Neural progenitor cell (in vitro differentiated cells): ENCODE measurements around the gene SLX9. TPM values are rescaled to one million over a fixed set of nuclear protein-coding genes. Genes with fewer than 3 reads are reported as not detected.
A peak's percentile ranks its signal among the peaks of the same experiment; 100 is the strongest.

Experiments used
- DNase-seq: peaks from one replicate; pipeline ENCODE4 v3.0.0-alpha.2; 2016; ENCODE audit warnings: low spot score
- H2AFZ ChIP-seq: fragments of 200-600 bp; sonication (generic); replicated peaks from 2 replicates; pipeline ENCODE4 v1.6.1; 2016; ENCODE audit warnings: antibody characterized with exemption
- H3F3A ChIP-seq: fragments of 200-600 bp; sonication (generic); 2 replicates; pipeline ENCODE4 v1.6.1; 2016; ENCODE audit warnings: antibody characterized with exemption, low read depth
- H3K27ac ChIP-seq: fragments of 200-600 bp; sonication (generic); 2 replicates; pipeline ENCODE4 v1.5.1; 2016; ENCODE audit warnings: mild to moderate bottlenecking
- H3K27me3 ChIP-seq: fragments of 200-600 bp; sonication (generic); 2 replicates; pipeline ENCODE4 v1.6.1; 2016; ENCODE audit warnings: mild to moderate bottlenecking, moderate library complexity
- H3K36me3 ChIP-seq: fragments of 200-600 bp; sonication (generic); 2 replicates; pipeline ENCODE4 v1.5.1; 2016
- H3K4me1 ChIP-seq: fragments of 200-600 bp; sonication (generic); 2 replicates; pipeline ENCODE4 v1.6.1; 2016; ENCODE audit warnings: mixed run types
- H3K4me2 ChIP-seq: fragments of 200-600 bp; sonication (generic); 2 replicates; pipeline ENCODE4 v1.6.1; 2016
- H3K4me3 ChIP-seq: fragments of 200-600 bp; sonication (generic); 2 replicates; pipeline ENCODE4 v1.5.1; 2016
- H3K79me2 ChIP-seq: fragments of 200-600 bp; sonication (generic); 2 replicates; pipeline ENCODE4 v1.6.1; 2016; ENCODE audit warnings: low read depth
- H3K9ac ChIP-seq: fragments of 200-600 bp; sonication (generic); 2 replicates; pipeline ENCODE4 v1.6.1; 2016
- H3K9me3 ChIP-seq: fragments of 200-600 bp; sonication (generic); 2 replicates; pipeline ENCODE4 v1.5.1; 2016; ENCODE audit warnings: low read depth
- H4K20me1 ChIP-seq: fragments of 200-600 bp; sonication (generic); 2 replicates; pipeline ENCODE4 v1.6.1; 2016; ENCODE audit warnings: low read depth
- H3K27ac Mint-ChIP-seq: 3 replicates; pipeline ENCODE4 v1.8.0; 2021; ENCODE audit warnings: mixed read lengths
- H3K27me3 Mint-ChIP-seq: 2 replicates; pipeline ENCODE4 v1.8.0; 2022; ENCODE audit warnings: low read depth, mild to moderate bottlenecking, inconsistent platforms, moderate library complexity, mixed read lengths; ENCODE audit not compliant: insufficient read depth
- H3K36me3 Mint-ChIP-seq: 3 replicates; pipeline ENCODE4 v1.8.0; 2021; ENCODE audit warnings: mixed read lengths
- H3K4me1 Mint-ChIP-seq: 3 replicates; pipeline ENCODE4 v1.8.0; 2021; ENCODE audit warnings: mixed read lengths
- H3K4me3 Mint-ChIP-seq: 3 replicates; pipeline ENCODE4 v1.8.0; 2021; ENCODE audit warnings: mild to moderate bottlenecking, moderate library complexity, mixed read lengths
- H3K9me3 Mint-ChIP-seq: 3 replicates; pipeline ENCODE4 v1.8.0; 2020; ENCODE audit warnings: mixed read lengths
- CTCF ChIP-seq: fragments of 200-600 bp; sonication (generic); IDR thresholded peaks from 2 replicates; pipeline ENCODE4 v1.5.1; 2017; ENCODE audit warnings: antibody characterized with exemption, mild to moderate bottlenecking
- EZH2 ChIP-seq: fragments of 200-600 bp; sonication (generic); IDR thresholded peaks from 2 replicates; pipeline ENCODE4 v1.6.1; 2017; ENCODE audit warnings: antibody characterized with exemption, mild to moderate bottlenecking, moderate library complexity
- EZH2phosphoT487 ChIP-seq: fragments of 200-600 bp; sonication (generic); IDR thresholded peaks from 2 replicates; pipeline ENCODE4 v1.6.1; 2017; ENCODE audit warnings: antibody characterized with exemption
- total RNA-seq: library from RNA; depleted of rRNA; stranded (reverse); fragments of >200 nt; gene quantifications from 2 replicates; pipeline ENCODE4 v1.2.3, GENCODE V29; 2015; ENCODE audit warnings: low replicate concordance

SLX9 gene
- total RNA-seq, 1 donor from 2014 or later = 4.7 TPM

- no peaks in the 10 kb centered on the region for H3K9me3 ChIP-seq
- H3K27me3 ChIP-seq = peaks cover 9% of the 10 kb centered on the region
- peaks cover 73% of the 10 kb centered on the region for H3K4me1 Mint-ChIP-seq
- TF ChIP-seq EZH2 = no peak
- TF ChIP-seq EZH2phosphoT487 = no peak
- no peak for TF ChIP-seq CTCF
- H3K27ac Mint-ChIP-seq = peak overlapping the region; percentile 16
- no peak overlapping the region for H3K27ac ChIP-seq
- no peak overlapping the region for H3K4me3 ChIP-seq
- no peak overlapping the region for H3K4me3 Mint-ChIP-seq
- no peak overlapping the region for H3K4me2 ChIP-seq
- H3K27me3 Mint-ChIP-seq = peaks cover 5% of the 10 kb centered on the region
- no peak for DNase-seq
- H2AFZ ChIP-seq = no peak overlapping the region
- no peaks in the 10 kb centered on the region for H4K20me1 ChIP-seq
- H3K9me3 Mint-ChIP-seq = peaks cover 23% of the 10 kb centered on the region
- peaks cover 40% of the 10 kb centered on the region for H3K4me1 ChIP-seq
- H3K36me3 Mint-ChIP-seq = no peaks in the 10 kb centered on the region
- no peaks in the 10 kb centered on the region for H3K36me3 ChIP-seq
- peaks cover 23% of the 10 kb centered on the region for H3F3A ChIP-seq
- H3K79me2 ChIP-seq = no peaks in the 10 kb centered on the region
- H3K9ac ChIP-seq = no peak overlapping the region
These were observed 71.0 kb downstream of the SLX9 start for GRCh38 chr21:45010860-45011259.

GRCh38 chr21:45011426-45011825 is 71.6 kb downstream of the SLX9 start:
- Histone ChIP-seq H3K4me2 (peak overlapping the region; percentile 62), H3K36me3 (no peaks in the 10 kb centered on the region), H2AFZ (no peak overlapping the region), H3K79me2 (no peaks in the 10 kb centered on the region), H3K9me3 (no peaks in the 10 kb centered on the region), H3F3A (peaks cover 28% of the 10 kb centered on the region), H3K9ac (no peak overlapping the region), H3K4me3 (no peak overlapping the region), H3K27me3 (peaks cover 15% of the 10 kb centered on the region), H3K27ac (no peak overlapping the region), H4K20me1 (no peaks in the 10 kb centered on the region), H3K4me1 (peaks cover 37% of the 10 kb centered on the region)
- H3K27me3 Mint-ChIP-seq = peaks cover 7% of the 10 kb centered on the region
- no peaks in the 10 kb centered on the region for H3K36me3 Mint-ChIP-seq
- H3K4me3 Mint-ChIP-seq = no peak overlapping the region
- peaks cover 19% of the 10 kb centered on the region for H3K9me3 Mint-ChIP-seq
- DNase-seq = no peak
- H3K4me1 Mint-ChIP-seq = peaks cover 78% of the 10 kb centered on the region
- no peak for TF ChIP-seq CTCF
- no peak for TF ChIP-seq EZH2
- TF ChIP-seq EZH2phosphoT487 = no peak
- no peak overlapping the region for H3K27ac Mint-ChIP-seq

GRCh38 chr21:45011911-45012661 is 72.3 kb downstream of the SLX9 start:
- H3K9me3 ChIP-seq = no peaks in the 10 kb centered on the region
- DNase-seq = peak; percentile 89
- no peak overlapping the region for H3K27ac ChIP-seq
- Mint-ChIP-seq H3K27me3 (peaks cover 10% of the 10 kb centered on the region), H3K4me3 (peak overlapping the region; percentile 15), H3K36me3 (no peaks in the 10 kb centered on the region), H3K27ac (peak overlapping the region; percentile 60), H3K4me1 (peaks cover 79% of the 10 kb centered on the region), H3K9me3 (peaks cover 17% of the 10 kb centered on the region)
- peak overlapping the region; percentile 62 for H3K4me2 ChIP-seq
- H4K20me1 ChIP-seq = no peaks in the 10 kb centered on the region
- peaks cover 34% of the 10 kb centered on the region for H3F3A ChIP-seq
- H3K27me3 ChIP-seq = peaks cover 21% of the 10 kb centered on the region
- no peak overlapping the region for H3K4me3 ChIP-seq
- no peaks in the 10 kb centered on the region for H3K79me2 ChIP-seq
- H2AFZ ChIP-seq = no peak overlapping the region
- no peaks in the 10 kb centered on the region for H3K36me3 ChIP-seq
- TF ChIP-seq CTCF = peak; percentile 40
- peak; percentile 50 for TF ChIP-seq EZH2
- no peak for TF ChIP-seq EZH2phosphoT487
- H3K4me1 ChIP-seq = peaks cover 34% of the 10 kb centered on the region
- H3K9ac ChIP-seq = no peak overlapping the region
